Activated gamma-delta T cell (primary cell): ENCODE results near the gene HOXC13.

ENCODE experiments used
- DNase-seq: peaks from one replicate; lab custom pipeline; 2025; lab: John Stamatoyannopoulos, UW

HOXC13 gene

GRCh38 chr12:53982648-53983567 is 44.3 kb downstream of the HOXC13 start:
- no peak for DNase-seq

DNA sequence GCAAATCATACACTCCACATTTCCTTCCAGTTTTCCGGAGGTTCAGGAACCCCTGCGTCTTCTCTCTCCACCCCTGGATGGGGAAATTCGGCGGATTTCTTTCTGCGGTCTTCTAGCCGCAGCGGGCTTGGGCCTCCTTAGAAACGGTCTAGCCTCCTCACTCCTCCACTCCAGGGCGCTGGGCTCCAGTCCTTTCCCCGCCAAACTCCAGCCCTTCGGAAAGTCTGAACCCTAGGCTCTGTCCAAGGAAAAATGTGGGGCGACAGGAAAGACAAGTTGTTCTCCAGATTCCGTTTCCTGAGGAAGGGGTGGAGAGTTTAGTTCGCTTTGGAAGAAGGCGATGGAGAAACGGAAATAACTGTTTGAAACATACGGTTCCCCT is 44.9 kb downstream of the HOXC13 start:
- no peak for DNase-seq

GRCh38 chr12:53983950-53984572 is 45.4 kb downstream of the HOXC13 start:
- no peak for DNase-seq

GRCh38 chr12:53984901-53985691 is 46.5 kb downstream of the HOXC13 start, which contains the start of gene HOXC10:
TSS of gene HOXC10 (plus strand) at chr12:53985146. CDS start at chr12:53985260, 114 bp downstream.
- peak; percentile 32 for DNase-seq

DNA sequence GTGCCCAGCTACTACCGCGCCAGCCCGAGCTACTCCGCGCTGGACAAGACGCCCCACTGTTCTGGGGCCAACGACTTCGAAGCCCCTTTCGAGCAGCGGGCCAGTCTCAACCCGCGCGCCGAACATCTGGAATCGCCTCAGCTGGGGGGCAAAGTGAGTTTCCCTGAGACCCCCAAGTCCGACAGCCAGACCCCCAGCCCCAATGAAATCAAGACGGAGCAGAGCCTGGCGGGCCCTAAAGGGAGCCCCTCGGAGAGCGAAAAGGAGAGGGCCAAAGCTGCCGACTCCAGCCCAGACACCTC is 47.0 kb downstream of the HOXC13 start:
- DNase-seq: no peak

- DNase-seq: no peak
These were observed 47.5 kb downstream of the HOXC13 start for GRCh38 chr12:53985994-53986685.

- DNase-seq: no peak
These were observed 48.3 kb downstream of the HOXC13 start for GRCh38 chr12:53986686-53987483.

DNA sequence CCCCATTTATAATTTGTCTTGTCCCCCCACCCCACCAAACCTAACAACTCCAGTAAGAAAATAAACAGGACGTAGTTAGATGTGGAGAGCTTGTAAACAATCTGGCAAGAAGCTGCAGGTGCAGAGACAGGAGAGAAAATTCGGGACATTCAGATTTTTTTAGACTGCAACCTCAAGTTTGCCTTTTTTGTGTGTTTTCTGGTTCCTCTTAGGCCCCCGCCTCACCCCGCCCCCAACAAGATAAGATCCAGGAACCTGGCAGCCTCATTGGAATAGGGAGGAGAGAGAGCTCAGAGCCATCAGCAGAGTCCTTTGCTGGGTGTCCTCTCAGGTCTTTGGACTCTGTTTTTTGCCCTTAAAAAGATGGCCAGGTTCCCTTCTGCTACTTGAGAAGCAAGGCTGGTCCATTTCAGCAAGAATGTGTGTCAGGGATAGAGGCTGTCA is 49.2 kb downstream of the HOXC13 start:
- no peak for DNase-seq

DNA sequence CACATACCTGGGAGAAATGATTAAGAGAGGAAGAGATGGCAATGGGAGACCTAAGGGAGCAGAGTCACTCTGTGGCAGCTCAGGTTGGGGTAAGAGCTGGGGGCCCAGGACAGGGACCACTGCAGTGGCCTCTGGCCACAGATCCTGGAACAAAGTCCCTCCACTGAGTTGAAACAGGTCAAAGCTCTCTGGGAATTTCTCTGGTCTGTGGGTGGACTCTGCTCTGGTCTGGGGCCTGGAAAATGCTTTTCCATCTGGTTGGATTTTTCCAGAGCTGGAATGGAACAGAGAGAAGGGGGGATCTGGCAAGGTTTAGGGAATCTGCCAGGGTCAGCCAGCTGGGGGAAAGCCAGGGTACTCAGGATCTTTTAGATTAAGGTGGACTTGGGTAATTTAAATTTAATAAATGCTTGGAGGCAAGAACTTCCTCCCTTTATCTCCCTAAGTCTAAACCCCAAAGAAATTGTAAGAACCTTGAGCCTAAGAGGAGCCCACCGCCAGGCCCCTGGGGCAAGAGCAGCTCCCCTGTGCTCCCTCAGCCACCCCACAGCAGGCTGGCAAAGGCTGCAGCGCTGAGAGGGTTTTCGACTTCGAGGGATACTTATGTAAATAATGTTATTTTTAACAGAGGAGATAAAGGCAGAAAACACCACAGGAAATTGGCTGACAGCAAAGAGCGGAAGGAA is 50.1 kb downstream of the HOXC13 start:
- DNase-seq: no peak

DNA sequence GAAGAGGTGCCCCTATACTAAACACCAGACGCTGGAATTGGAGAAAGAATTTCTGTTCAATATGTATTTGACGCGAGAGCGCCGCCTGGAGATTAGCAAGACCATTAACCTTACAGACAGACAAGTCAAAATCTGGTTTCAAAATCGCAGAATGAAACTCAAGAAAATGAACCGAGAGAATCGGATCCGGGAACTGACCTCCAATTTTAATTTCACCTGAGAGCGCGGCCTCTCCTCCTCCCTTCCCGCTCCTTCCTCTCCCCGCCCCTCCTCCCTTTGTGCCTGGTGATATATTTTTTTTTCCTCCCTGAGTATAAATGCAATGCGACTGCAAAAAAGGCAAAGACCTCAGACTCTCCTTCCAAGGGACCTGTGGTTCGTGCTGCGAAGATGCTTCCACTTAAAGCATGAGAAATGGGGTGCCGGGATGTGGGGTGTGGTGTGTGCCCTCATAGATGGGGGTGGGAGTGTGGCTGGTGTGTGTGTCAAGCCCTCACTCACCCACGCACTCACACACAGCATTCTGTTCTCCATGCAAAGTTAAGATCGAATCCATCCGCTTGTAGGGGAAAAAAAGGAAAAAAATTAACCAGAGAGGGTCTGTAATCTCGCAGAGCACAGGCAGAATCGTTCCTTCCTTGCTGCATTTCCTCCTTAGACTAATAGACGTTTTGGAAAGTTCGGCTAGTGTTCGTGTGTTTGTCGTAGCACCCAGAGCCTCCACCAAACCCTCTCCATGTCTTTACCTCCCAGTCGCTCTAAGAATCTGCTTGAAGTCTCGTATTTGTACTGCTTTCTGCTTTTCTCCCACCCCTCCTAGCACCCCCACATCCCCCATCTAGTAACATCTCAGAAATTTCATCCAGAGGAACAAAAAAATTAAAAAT is 50.8 kb downstream of the HOXC13 start:
- DNase-seq: no peak

- DNase-seq: no peak
These were observed 51.9 kb downstream of the HOXC13 start for GRCh38 chr12:53990311-53991076.

- no peak for DNase-seq
These were observed 52.4 kb downstream of the HOXC13 start for GRCh38 chr12:53991077-53991460.

GRCh38 chr12:53992377-53992889 is 53.8 kb downstream of the HOXC13 start:
- no peak for DNase-seq

GRCh38 chr12:53993162-53994008 is 54.8 kb downstream of the HOXC13 start:
- no peak for DNase-seq

- DNase-seq: no peak
These were observed 55.3 kb downstream of the HOXC13 start for GRCh38 chr12:53994009-53994263.

DNA sequence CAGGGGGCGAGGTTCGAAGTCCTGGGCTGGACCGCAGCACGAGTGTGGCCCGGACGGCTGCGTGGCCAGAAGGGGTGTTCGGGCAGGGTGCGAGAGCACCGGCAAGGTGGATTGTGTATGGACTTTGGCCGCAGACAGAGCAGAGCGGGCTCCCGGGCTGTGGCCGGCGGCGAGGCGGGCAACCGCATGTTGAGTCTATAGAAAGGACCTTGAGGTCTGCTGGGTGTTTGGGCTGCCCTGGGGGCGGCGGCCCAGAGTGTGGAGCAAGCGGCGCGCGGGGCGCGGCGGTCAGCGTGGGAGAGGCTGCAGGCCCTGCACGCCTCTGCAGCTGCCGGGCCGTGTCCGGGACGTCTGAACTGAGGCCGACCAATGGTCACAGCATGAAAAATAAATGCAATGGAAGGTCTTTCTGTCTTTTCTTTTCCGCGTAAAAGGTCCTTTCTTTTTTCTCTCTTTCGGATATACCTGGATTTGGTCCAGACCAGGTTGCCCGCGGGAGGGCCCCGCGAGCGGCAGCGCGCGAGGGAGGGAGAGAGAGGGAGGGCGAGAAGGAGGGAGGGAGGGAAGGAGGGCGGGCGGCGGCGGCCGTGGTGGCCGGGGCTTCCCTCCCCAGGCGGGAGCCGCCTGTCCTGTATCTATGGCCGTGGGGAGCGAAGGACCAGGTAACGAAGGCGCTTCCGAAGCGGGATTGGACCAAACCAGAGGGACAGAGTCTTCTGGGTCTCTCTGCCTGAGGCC is 55.8 kb downstream of the HOXC13 start:
- DNase-seq: no peak

GRCh38 chr12:53995002-53995377 is 56.4 kb downstream of the HOXC13 start:
- DNase-seq: no peak
